Brain pericyte (primary cell): Measurements from ENCODE around the gene PAPSS1.
"Not testable (repeated sequence)": the region's sequence is repeated elsewhere in the genome, so short reads cannot be mapped to it uniquely, and the experiment has no call there.

Experiments used
- DNase-seq: peaks from one replicate; pipeline ENCODE4 v3.0.0-alpha.2; 2012; ENCODE audit warnings: low read depth, low spot score

The PAPSS1 gene

GRCh38 chr4:107689912-107690587, 30.0 kb downstream of the PAPSS1 start:
- no peak for DNase-seq

GRCh38 chr4:107688421-107688820, 31.6 kb downstream of the PAPSS1 start:
- DNase-seq: no peak

- no peak for DNase-seq
These were observed 34.3 kb downstream of the PAPSS1 start for GRCh38 chr4:107685740-107686139.

GRCh38 chr4:107683873-107684272, 36.2 kb downstream of the PAPSS1 start:
- no peak for DNase-seq

GRCh38 chr4:107682306-107682705, 37.7 kb downstream of the PAPSS1 start:
- no peak for DNase-seq

- DNase-seq: no peak
These were observed 51.0 kb downstream of the PAPSS1 start for GRCh38 chr4:107669068-107669467.

- no peak for DNase-seq
These were observed 53.9 kb downstream of the PAPSS1 start for GRCh38 chr4:107666134-107666533.

GRCh38 chr4:107665001-107665400, 55.0 kb downstream of the PAPSS1 start:
- no peak for DNase-seq

GRCh38 chr4:107658400-107659336, 61.4 kb downstream of the PAPSS1 start:
- no peak for DNase-seq

GRCh38 chr4:107655289-107655688, 64.7 kb downstream of the PAPSS1 start:
- DNase-seq: no peak

- no peak for DNase-seq
These were observed 65.3 kb downstream of the PAPSS1 start for GRCh38 chr4:107654694-107655093.

- not testable (repeated sequence) for DNase-seq
These were observed 68.6 kb downstream of the PAPSS1 start for GRCh38 chr4:107651408-107651807.

GRCh38 chr4:107650251-107650650, 69.8 kb downstream of the PAPSS1 start:
- DNase-seq: no peak

- DNase-seq: no peak
These were observed 71.6 kb downstream of the PAPSS1 start for GRCh38 chr4:107648178-107648991.

GRCh38 chr4:107647591-107647990, 72.4 kb downstream of the PAPSS1 start:
- DNase-seq: no peak

GRCh38 chr4:107645604-107646003, 74.4 kb downstream of the PAPSS1 start:
- no peak for DNase-seq

GRCh38 chr4:107643021-107643420, 77.0 kb downstream of the PAPSS1 start:
- no peak for DNase-seq

GRCh38 chr4:107640878-107641277, 79.2 kb downstream of the PAPSS1 start:
- DNase-seq: no peak

GRCh38 chr4:107640197-107640596, 79.8 kb downstream of the PAPSS1 start:
- no peak for DNase-seq

- no peak for DNase-seq
These were observed 84.3 kb downstream of the PAPSS1 start for GRCh38 chr4:107635735-107636134.

GRCh38 chr4:107631560-107631959, 88.5 kb downstream of the PAPSS1 start:
- no peak for DNase-seq

- DNase-seq: no peak
These were observed 89.8 kb downstream of the PAPSS1 start for GRCh38 chr4:107630185-107630705.
